Lung (tissue), 12 donors: ENCODE results near the gene GRK3. TPM values are rescaled to one million over a fixed set of nuclear protein-coding genes. Genes with fewer than 3 reads are reported as not detected.
"Not testable (repeated sequence)": the region's sequence is repeated elsewhere in the genome, so short reads cannot be mapped to it uniquely, and the experiment has no call there.

ENCODE experiments used
- ATAC-seq: fragments of 200-7000 bp; cut with Tn5 transposase; one replicate; pipeline ENCODE4 v1.9.1; 2020; ENCODE audit warnings: moderate number of reproducible peaks; ENCODE audit not compliant: insufficient read depth, low FRiP score
- DNase-seq, 3 donors: peaks; one replicate each; pipeline ENCODE4 v3.0.0-alpha.2; 2013 to 2017
- H3K27ac ChIP-seq, 2 donors: one replicate each; pipeline ENCODE4 v1.5.1; 2013; ENCODE audit warnings: mild to moderate bottlenecking in 2 of 2, moderate library complexity in 2 of 2, control low read depth in 1 of 2, inconsistent platforms in 1 of 2, low read depth in 1 of 2, low read length in 1 of 2
- H3K27me3 ChIP-seq, 3 donors: one replicate each; pipeline ENCODE4 v1.5.1; 2013; ENCODE audit warnings: low read length in 2 of 3; ENCODE audit not compliant: control insufficient read depth in 3 of 3, insufficient read depth in 3 of 3
- H3K36me3 ChIP-seq, 4 donors: one replicate each; pipeline ENCODE4 v1.5.1; 2013; ENCODE audit warnings: low read length in 4 of 4, mild to moderate bottlenecking in 1 of 4, moderate library complexity in 1 of 4; ENCODE audit not compliant: control insufficient read depth in 4 of 4, insufficient read depth in 4 of 4
- H3K4me1 ChIP-seq, 5 donors: one replicate each; pipeline ENCODE4 v1.5.1; 2013; ENCODE audit warnings: low read length in 5 of 5, mild to moderate bottlenecking in 2 of 5, moderate library complexity in 1 of 5; ENCODE audit not compliant: control insufficient read depth in 5 of 5, insufficient read depth in 5 of 5
- H3K4me3 ChIP-seq: one replicate; pipeline ENCODE4 v1.5.1; 2013; ENCODE audit warnings: mild to moderate bottlenecking, control low read depth, moderate library complexity
- H3K9ac ChIP-seq, 2 donors: one replicate each; pipeline ENCODE4 v1.5.1; 2013; ENCODE audit warnings: low read length in 2 of 2, control low read depth in 1 of 2; ENCODE audit not compliant: insufficient read depth in 1 of 2
- H3K9me3 ChIP-seq, 4 donors: one replicate each; pipeline ENCODE4 v1.5.1; 2013; ENCODE audit warnings: low read length in 3 of 4, mild to moderate bottlenecking in 1 of 4, moderate library complexity in 1 of 4; ENCODE audit not compliant: control insufficient read depth in 4 of 4, insufficient read depth in 3 of 4
- CTCF ChIP-seq: IDR thresholded peaks from 2 replicates; pipeline ENCODE4 v1.5.1; 2012; ENCODE audit warnings: mild to moderate bottlenecking; ENCODE audit errors: control extremely low read depth, extremely low read depth
- WGBS, 2 donors: extraction: QIAGEN DNeasy Blood & Tissue Kit; methylation state at CpG; one replicate each; pipeline ENCODE4 v1.1.7; 2013; 5-methylcytosine and 5-hydroxymethylcytosine counted together
- polyA plus RNA-seq, 2 donors: library from polyadenylated mRNA; stranded (reverse); fragments of 200-250 nt; gene quantifications; one replicate each; pipeline ENCODE4 v1.2.1, GENCODE V29; 2013
- total RNA-seq, 2 donors: library from RNA; depleted of rRNA in 1 of 2; stranded (reverse); fragments of >200 nt in 1 of 2; gene quantifications; one replicate each; pipeline ENCODE4 v1.2.1, GENCODE V29; 2014 to 2021
- donor health status: control.
- donor health status: control.
- donor health status: Bipolar disorder and iron deficiency.
- donor health status: healthy.
- donor health status: DM: yes; HTN: yes; CAD: no.

Gene GRK3
- total and polyA plus RNA-seq, 4 donors = 5.0 to 27.3 (median 18.0) TPM

- H3K27me3 ChIP-seq = no peaks in the 10 kb centered on the region
- H3K27ac ChIP-seq = no peak overlapping the region
- H3K36me3 ChIP-seq = peaks cover 0 to 7% (median 4%) of the 10 kb centered on the region in 4 donors
- no peak for TF ChIP-seq CTCF
- H3K4me3 ChIP-seq = no peak overlapping the region
- ATAC-seq (no peak), DNase-seq (no peak)
- no peak overlapping the region for H3K9ac ChIP-seq
- peaks cover 0 to 3% (median 0%) of the 10 kb centered on the region in 4 donors for H3K9me3 ChIP-seq
- 93 to 97% methylated on average over 5 of the region's 5 CpGs for WGBS, 2 donors
- H3K4me1 ChIP-seq = peaks cover 0 to 6% (median 2%) of the 10 kb centered on the region in 5 donors
Measured at GRCh38 chr22:25573841-25574240, 9.4 kb downstream of the GRK3 start.

- H3K9ac ChIP-seq = no peak overlapping the region
- H3K27ac ChIP-seq = no peak overlapping the region
- peaks cover 0 to 2% (median 0%) of the 10 kb centered on the region in 5 donors for H3K4me1 ChIP-seq
- H3K36me3 ChIP-seq = peaks cover 0 to 8% (median 4%) of the 10 kb centered on the region in 4 donors
- DNase-seq = no peak
- H3K4me3 ChIP-seq = no peak overlapping the region
- H3K27me3 ChIP-seq = no peaks in the 10 kb centered on the region
- TF ChIP-seq CTCF = no peak
- 81% methylated on average over 4 of the region's 4 CpGs for WGBS, 2 donors
- peaks cover 0 to 3% (median 0%) of the 10 kb centered on the region in 4 donors for H3K9me3 ChIP-seq
- no peak for ATAC-seq
Measured at GRCh38 chr22:25574736-25575135, 10.3 kb downstream of the GRK3 start.

GRCh38 chr22:25575674-25576392, 11.4 kb downstream of the GRK3 start:
- 78 to 80% methylated on average over 7 to 8 of the region's 8 CpGs for WGBS, 2 donors
- not testable (repeated sequence) for ATAC-seq, H3K4me3 ChIP-seq, H3K9ac ChIP-seq, H3K27me3 ChIP-seq, H3K9me3 ChIP-seq, H3K36me3 ChIP-seq, H3K27ac ChIP-seq, H3K4me1 ChIP-seq
- peak in 2 of 3 donors; percentile 50 to 63 for DNase-seq

- not testable (repeated sequence) for H3K27ac ChIP-seq, DNase-seq, H3K27me3 ChIP-seq, ATAC-seq, H3K36me3 ChIP-seq, H3K4me1 ChIP-seq, H3K9me3 ChIP-seq, H3K9ac ChIP-seq, H3K4me3 ChIP-seq
- 64 to 79% methylated on average over 5 to 6 of the region's 6 CpGs for WGBS, 2 donors
Measured at GRCh38 chr22:25581452-25581851, 17.0 kb downstream of the GRK3 start.
